Iris pigment epithelial cell (primary cell): ENCODE data around the gene NLRP6.
"Not testable (repeated sequence)": the region's sequence is repeated elsewhere in the genome, so short reads cannot be mapped to it uniquely, and the experiment has no call there.

Experiments
- DNase-seq: peaks from one replicate; pipeline ENCODE4 v3.0.0-alpha.2; 2011; ENCODE audit warnings: low read depth

The NLRP6 gene

DNA sequence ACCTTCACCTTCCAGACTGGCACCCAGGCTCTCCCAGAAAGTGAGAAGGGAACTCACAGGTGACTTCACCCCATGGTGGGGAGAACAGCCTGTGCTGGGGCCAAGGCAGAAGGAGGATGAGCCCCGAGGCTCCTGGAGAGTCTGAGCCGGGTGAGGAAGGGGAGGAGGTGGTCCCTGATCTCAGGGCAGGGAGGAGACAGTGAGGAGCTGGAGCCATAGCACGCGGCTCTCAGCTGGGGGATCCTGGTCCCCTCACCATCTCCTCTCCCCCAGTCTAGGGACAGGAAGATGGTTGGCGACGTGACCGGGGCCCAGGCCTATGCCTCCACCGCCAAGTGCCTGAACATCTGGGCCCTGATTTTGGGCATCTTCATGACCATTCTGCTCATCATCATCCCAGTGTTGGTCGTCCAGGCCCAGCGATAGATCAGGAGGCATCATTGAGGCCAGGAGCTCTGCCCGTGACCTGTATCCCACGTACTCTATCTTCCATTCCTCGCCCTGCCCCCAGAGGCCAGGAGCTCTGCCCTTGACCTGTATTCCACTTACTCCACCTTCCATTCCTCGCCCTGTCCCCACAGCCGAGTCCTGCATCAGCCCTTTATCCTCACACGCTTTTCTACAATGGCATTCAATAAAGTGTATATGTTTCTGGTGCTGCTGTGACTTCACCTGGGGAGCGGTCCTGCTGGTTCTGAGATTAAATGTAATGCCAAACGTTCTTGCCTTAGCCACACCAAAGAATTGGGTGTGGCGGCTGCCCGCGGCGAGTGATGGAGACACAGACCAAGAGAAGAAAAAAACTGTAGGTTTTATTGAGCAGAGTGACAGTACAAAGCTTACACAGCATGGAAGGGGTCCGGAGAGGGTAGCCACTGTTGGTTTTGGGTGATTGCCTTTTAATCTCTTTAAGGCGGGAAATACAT, 30.8 kb downstream of the NLRP6 start:
- not testable (repeated sequence) for DNase-seq

DNA sequence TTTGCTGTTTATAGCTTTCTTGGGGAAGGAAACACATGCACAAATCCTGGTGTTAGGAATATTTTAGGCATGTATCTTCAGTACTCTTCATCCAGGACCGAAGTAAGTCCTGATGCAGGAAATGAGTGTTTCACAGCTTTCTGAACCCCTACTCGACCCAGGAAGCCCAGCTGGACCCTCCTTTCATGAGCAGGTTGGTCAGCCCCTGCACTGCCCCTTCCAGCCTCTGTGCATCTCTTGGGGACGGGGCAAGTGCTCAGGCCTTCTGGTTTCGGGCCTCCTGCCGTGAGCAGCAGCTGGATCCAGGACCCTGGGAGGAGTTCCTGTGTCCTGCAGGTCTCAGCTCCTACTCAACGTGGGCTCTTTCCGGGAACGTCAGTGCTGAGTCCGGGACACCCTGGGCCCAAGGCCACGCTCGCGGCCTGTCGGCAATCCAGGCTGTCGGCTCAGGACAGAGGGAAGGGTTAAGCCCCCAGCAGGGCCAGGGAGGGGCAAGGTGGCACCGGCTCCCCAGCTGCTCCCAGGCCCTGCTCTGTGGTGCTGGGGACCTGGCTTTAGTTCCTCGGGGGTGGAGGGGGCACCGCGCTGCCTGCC, 31.9 kb downstream of the NLRP6 start:
- not testable (repeated sequence) for DNase-seq

DNA sequence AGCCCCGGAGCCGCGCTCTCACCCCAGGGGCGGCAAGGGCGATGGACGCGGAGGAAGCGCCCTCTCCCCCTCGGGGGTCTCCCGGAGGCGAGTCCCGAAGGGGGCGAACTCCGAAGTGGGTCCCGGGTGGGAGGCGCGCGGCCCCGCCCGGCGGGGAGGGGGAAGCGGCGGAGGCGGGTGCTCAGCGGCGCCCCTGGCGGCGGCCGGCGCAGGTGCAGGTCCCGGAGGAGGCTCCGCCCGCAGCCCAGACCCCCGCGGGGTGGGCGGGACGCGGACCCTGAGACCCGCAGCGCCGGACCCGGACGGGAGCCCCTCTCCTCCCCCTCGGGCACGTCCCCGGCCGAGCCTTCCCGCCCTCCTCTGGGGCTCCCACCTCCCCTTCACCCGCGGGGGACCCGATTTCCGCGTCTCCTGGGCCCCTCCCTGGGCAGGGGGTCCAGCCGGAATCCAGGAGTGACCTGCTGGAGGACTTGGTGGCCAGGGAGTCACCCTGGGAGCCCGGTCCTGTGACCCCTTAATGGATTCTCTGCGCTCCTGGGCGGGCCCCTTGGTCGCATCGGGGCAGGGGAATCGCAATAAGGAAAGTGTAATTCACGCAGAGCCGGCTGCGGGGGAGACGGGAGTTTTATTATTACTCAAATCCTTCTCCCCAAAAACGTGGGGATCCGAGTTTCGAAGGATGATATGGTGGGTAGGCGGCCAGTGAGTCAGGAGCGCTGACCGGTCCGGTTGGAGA, 33.0 kb downstream of the NLRP6 start:
- DNase-seq: not testable (repeated sequence)

DNA sequence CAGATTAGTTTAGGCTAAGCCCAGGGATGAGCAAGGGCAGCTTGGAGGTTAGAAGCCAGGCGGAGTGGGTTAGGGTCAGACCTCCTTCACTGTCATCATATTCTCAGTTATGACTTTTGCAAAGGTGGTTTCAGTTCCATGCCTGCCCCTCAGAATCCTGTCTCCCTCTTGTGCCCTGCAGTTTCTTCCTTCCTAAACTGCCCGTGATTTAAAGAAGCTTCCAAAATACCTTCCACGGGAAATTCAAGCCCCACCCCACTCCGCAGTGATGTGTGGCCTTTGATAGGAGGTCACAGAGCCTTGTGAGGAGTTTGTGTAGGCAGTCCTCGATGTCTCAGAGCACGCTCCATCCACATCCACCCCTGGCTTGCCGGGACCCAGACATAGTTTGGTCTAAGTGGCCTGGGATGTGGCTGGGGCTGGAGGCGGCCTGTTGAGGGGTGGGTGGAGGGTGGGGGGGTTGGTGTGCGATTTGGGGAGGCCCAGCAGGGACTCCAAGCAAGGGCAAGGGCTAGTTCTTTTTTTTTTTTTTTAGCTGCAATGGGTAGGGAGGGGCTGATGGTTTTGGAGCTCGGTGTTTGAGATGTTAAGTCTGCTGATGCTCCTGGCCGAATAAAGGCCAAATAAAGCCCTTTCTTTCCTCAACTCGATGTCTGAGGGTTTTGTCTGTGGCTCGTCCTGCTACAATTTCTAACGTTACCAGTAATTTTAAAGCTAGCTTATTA, 34.0 kb downstream of the NLRP6 start:
- no peak for DNase-seq

DNA sequence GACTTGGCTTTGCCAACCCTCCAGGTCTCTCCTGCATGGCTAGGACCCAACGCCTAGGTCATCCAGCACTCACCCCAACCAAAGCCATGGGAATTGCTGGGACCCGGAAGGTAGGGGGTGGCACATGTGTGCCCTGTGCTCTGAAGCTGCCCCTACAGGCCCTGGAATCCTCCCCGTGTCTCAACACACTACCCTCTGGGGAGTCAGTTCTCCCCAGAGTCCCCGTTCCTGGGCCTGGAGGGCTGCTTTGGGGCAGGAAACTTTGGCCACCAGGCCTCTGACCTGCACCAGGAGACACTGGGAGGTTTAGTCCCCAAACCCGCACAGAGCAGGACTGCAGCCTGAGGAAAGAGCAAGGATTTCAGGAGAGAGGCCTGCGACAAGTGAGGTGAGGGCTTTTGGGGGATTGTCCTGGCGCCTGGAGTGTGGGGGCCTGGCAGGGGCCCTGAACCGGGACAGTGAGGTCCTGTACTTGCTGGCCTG, 35.1 kb downstream of the NLRP6 start:
- no peak for DNase-seq

DNA sequence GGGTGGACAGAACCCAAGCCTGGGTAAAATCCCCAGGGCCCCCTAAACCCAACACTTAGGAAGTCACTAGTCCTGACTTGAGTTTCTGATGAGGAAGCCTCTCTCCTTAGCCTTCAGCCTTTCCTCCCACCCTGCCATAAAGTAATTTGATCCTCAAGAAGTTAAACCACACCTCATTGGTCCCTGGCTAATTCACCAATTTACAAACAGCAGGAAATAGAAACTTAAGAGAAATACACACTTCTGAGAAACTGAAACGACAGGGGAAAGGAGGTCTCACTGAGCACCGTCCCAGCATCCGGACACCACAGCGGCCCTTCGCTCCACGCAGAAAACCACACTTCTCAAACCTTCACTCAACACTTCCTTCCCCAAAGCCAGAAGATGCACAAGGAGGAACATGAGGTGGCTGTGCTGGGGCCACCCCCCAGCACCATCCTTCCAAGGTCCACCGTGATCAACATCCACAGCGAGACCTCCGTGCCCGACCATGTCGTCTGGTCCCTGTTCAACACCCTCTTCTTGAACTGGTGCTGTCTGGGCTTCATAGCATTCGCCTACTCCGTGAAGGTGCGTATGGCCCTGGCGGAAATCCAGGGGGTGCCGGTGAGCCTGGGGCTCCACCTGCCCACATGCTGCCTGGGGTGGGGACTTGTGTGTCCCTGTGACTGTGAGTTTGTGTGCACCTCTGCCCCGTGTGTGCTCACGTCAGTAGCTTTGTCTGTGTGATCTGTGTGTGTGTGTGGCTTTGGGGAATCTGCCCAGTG, 35.8 kb downstream of the NLRP6 start, which contains the start of gene IFITM1:
Gene IFITM1 (plus strand): TSS at position 254 of the 767 bp plus-strand sequence. CDS start 131 bp downstream, at position 385.
- DNase-seq: peak; percentile 91

DNA sequence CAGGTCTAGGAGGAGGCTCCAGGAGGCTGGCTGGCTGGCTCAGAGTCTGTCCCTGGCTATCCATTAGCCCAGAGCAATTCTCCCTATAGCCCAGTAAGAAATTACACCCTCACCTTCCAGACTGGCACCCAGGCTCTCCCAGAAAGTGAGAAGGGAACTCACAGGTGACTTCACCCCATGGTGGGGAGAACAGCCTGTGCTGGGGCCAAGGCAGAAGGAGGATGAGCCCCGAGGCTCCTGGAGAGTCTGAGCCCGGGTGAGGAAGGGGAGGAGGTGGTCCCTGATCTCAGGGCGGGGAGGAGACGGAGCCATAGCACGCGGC, 36.3 kb downstream of the NLRP6 start:
- DNase-seq: peak; percentile 9

DNA sequence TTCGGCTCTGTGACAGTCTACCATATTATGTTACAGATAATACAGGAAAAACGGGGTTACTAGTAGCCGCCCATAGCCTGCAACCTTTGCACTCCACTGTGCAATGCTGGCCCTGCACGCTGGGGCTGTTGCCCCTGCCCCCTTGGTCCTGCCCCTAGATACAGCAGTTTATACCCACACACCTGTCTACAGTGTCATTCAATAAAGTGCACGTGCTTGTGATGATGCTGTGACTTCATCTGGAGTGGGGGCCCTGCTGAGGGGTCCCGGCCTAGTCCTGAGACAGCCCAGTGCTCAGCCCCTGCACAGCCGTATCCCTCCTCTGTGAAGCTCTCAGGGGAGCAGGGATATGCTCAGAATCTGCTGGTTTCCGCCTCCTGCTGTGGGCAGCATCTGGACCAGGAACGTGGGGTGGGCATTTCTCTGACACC, 36.9 kb downstream of the NLRP6 start:
- DNase-seq: no peak

DNA sequence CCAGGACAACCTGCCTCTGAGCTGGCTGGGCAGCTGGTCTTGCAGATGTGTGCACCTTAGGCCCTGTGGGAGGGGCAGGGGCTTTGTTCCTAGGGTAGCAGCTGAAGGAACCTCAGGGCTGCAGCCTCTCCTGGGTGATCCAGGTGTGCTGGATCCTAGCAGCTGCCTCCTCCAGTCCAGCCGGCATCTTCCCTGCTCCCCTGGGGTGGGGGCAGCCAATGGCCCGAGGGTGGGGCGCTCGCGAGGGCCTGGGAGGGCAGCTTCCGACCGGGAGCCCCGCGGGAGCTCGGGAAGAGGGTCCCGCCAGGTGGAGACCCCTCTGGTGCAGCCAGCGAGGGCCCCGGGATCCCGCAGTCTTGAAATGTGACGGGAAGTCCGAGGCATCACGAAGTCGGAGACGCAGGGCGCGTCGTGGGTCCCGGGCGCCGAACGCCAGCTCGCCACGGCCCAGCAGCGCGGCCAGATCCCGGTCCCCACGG, 37.3 kb downstream of the NLRP6 start:
- no peak for DNase-seq

DNA sequence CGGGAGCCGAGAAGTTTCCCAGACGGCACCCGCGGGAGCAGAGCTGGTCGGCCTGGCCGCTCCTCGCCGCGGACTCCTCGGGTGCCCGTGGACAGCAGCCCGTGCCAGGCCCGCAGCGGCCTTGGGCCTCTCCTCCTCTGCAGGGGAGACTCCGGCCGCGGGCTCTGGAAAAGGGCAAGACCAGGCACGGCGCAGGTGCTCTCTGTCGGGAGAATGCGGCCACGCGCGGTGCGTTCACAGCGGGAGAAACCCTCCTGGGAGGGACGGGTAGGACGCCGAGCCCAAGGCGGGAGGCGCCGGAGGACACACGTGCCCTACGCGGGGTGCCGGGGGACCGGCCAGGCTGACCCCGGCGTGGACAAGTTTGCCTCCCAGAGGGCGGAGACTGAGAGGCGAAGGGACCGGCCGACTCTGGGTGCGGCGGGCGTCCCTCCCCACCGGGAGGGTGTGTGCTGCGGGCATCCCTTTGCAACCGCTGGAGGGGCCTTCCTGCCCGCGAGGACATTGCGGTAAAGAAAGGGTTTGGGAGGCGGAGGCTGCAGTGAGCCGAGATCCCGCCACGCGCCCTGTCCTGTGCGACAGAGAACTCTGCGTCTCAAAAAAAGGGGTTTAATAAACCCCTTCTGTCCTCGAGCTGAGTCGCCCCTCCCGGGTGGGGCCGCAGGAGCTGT, 38.0 kb downstream of the NLRP6 start:
- peak; percentile 20 for DNase-seq

DNA sequence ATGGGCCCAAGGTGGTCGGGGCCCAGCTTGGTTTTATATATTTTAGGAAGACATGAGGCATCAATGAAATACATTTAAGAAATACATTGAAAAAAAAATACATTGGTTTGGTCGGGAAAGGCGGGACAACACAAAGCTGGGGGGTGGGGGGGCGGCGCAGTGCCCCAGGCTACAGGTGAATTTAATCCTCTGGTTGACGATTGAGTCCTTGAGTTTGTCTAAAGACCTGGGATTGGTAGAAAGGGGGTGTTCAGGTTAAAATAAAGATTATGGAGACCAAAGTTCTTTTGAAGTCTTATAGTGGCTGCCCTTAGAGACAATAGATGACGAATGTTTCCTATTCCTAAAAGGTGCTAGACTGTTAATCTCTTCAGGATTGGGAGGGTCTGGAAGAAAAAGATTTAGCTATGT, 38.7 kb downstream of the NLRP6 start:
- no peak for DNase-seq

DNA sequence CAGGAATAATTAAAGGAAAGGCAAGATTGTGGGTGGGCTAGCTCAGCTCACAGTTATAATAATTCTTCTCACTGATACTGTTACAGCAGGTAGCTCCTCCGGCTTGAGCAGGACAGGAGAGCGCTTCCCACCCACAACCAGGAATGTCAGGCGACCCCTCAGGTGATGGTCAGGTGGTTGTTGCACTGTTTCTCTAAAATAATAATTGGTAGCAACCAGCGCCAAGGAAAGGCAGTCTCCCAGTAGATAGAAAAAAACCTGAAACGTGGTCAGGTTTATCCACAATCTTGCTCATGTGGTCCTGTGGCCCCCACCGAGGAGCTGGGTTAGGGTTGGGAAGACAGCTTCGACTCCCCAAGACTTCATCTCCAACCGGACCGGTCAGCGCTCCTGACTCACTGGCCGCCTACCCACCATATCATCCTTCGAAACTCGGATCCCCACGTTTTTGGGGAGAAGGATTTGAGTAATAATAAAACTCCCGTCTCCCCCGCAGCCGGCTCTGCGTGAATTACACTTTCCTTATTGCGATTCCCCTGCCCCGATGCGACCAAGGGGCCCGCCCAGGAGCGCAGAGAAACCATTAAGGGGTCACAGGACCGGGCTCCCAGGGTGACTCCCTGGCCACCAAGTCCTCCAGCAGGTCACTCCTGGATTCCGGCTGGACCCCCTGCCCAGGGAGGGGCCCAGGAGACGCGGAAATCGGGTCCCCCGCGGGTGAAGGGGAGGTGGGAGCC, 39.6 kb downstream of the NLRP6 start:
- not testable (repeated sequence) for DNase-seq

DNA sequence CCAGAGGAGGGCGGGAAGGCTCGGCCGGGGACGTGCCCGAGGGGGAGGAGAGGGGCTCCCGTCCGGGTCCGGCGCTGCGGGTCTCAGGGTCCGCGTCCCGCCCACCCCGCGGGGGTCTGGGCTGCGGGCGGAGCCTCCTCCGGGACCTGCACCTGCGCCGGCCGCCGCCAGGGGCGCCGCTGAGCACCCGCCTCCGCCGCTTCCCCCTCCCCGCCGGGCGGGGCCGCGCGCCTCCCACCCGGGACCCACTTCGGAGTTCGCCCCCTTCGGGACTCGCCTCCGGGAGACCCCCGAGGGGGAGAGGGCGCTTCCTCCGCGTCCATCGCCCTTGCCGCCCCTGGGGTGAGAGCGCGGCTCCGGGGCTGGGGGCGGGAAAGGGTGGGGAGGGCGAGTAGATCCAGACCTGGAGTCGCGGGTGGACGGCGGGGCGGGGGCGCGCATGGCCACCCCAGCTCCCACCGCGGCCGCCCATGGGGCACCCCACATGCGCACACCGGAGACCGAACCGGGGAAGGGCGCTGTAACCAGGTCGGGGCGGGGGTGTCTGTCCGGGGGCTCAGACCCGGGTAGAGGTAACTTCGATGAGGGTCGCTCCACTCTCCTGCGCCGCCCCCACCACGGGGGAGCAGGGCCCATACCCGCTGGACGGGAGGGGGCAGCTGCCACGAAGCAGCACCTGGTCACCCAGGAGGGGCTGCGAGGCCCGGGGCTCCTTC, 40.4 kb downstream of the NLRP6 start:
- not testable (repeated sequence) for DNase-seq

DNA sequence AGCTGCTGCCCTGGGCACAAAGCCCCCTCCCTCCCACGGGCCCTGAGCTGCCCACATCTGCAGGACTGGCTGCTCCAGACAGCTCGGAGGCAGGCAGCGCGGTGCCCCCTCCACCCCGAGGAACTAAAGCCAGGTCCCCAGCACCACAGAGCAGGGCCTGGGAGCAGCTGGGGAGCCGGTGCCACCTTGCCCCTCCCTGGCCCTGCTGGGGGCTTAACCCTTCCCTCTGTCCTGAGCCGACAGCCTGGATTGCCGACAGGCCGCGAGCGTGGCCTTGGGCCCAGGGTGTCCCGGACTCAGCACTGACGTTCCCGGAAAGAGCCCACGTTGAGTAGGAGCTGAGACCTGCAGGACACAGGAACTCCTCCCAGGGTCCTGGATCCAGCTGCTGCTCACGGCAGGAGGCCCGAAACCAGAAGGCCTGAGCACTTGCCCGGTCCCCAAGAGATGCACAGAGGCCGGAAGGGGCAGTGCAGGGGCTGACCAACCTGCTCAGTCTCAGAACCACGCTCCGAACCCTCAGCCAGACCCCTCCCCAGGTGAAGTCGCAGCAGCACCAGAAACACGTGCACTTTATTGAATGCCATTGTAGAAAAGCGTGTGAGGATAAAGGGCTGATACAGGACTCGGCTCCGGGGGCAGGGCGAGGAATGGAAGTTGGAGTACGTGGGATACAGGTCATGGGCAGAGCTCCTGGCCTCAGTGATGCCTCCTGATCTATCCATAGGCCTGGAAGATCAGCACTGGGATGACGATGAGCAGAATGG, 41.1 kb downstream of the NLRP6 start:
- peak; percentile 16 for DNase-seq

DNA sequence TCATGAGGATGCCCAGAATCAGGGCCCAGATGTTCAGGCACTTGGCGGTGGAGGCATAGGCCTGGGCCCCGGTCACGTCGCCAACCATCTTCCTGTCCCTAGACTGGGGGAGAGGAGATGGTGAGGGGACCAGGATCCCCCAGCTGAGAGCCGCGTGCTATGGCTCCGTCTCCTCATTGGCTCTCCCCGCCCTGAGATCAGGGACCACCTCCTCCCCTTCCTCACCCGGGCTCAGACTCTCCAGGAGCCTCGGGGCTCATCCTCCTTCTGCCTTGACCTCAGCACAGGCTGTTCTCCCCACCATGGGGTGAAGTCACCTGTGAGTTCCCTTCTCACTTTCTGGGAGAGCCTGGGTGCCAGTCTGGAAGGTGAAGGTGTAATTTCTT, 41.7 kb downstream of the NLRP6 start:
- not testable (repeated sequence) for DNase-seq

DNA sequence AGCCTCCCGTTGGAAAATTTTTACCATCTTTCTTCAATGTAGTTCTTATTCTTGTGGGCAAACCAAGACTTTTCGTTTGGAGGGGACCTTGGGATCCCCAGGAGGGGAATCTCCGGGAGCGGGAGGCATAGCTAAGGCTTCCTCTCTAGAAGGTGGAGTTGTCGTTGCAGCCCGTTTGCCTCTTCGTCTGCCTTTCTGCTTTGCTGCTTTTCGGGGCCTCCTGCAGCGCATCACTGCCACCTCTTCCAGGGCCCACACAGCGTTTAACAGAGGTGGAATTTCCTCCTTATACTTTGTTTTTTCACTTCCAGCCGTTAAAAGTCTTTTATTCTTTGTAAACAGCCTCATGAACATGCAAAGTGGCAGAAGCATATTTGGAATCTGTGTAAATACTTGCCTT, 45.9 kb downstream of the NLRP6 start:
- DNase-seq: no peak

DNA sequence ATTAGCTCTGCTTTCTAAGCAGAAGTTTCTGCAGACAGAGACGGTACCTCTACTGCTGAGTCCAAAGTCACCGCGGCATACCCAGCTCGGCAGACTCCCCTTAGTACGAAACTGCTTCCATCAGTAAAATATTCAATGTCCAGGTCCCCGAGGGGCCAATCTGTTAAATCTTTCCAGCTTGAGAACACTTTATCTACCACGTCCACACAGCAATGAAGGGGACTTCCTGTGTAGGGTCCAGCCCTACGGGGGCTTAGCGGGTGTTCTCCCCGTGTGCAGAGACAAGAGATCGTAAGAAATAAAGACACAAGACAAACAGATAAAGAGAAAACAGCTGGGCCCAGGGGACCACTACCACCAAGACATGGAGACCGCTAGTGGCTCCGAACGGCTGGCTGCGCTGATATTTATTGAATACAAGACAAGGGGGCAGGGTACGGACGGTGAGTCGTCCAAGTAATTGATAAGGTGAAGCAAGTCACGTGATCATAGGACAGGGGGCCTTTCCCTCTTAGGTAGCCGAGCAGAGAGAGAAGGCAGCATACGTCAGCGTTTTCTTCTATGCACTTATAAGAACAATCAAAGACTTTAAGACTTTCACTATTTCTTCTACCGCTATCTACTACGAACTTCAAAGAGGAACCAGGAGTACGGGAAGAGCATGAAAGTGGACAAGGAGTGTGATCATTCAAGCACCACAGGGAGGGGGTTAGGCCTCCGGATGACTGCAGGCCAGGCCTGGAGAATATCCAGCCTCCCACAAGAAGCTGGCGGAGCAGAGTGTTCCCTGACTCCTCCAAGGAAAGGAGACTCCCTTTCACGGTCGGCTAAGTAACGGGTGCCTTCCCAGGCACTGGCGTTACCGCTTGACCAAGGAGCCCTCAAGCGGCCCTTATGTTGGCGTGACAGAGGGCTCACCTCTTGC, 46.6 kb downstream of the NLRP6 start:
- not testable (repeated sequence) for DNase-seq
